GM10266 (cell line): ENCODE data around the gene CORO1C.
"Not testable (repeated sequence)": the region's sequence is repeated elsewhere in the genome, so short reads cannot be mapped to it uniquely, and the experiment has no call there.

ENCODE experiments used
- DNase-seq: peaks from one replicate; pipeline ENCODE4 v3.0.0; 2012; ENCODE audit errors: extremely low spot score
- TF ChIP-seq, protein P1 (sequence below): IDR thresholded peaks from 2 replicates; pipeline ENCODE4 v1.5.1; 2012; ENCODE audit warnings: mild to moderate bottlenecking, low read depth; ENCODE audit not compliant: control insufficient read depth, insufficient read depth; ENCODE audit errors: missing control alignments

Gene CORO1C

GRCh38 chr12:108633534-108634248 is 97.6 kb downstream of the CORO1C start, which contains the start of gene SELPLG:
Gene SELPLG (minus strand): TSS chr12:108633894. CDS start chr12:108624307, 9,587 bp downstream.
- TF ChIP-seq, protein P1, sequence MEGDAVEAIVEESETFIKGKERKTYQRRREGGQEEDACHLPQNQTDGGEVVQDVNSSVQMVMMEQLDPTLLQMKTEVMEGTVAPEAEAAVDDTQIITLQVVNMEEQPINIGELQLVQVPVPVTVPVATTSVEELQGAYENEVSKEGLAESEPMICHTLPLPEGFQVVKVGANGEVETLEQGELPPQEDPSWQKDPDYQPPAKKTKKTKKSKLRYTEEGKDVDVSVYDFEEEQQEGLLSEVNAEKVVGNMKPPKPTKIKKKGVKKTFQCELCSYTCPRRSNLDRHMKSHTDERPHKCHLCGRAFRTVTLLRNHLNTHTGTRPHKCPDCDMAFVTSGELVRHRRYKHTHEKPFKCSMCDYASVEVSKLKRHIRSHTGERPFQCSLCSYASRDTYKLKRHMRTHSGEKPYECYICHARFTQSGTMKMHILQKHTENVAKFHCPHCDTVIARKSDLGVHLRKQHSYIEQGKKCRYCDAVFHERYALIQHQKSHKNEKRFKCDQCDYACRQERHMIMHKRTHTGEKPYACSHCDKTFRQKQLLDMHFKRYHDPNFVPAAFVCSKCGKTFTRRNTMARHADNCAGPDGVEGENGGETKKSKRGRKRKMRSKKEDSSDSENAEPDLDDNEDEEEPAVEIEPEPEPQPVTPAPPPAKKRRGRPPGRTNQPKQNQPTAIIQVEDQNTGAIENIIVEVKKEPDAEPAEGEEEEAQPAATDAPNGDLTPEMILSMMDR, result peak; percentile 34
- DNase-seq, result peak; percentile 74

- TF ChIP-seq, protein P1, result no peak
- no peak for DNase-seq
Observed at GRCh38 chr12:108633081-108633533, 98.2 kb downstream of the CORO1C start.

GRCh38 chr12:108631261-108631660 is 100.1 kb downstream of the CORO1C start:
- DNase-seq, result not testable (repeated sequence)

DNA sequence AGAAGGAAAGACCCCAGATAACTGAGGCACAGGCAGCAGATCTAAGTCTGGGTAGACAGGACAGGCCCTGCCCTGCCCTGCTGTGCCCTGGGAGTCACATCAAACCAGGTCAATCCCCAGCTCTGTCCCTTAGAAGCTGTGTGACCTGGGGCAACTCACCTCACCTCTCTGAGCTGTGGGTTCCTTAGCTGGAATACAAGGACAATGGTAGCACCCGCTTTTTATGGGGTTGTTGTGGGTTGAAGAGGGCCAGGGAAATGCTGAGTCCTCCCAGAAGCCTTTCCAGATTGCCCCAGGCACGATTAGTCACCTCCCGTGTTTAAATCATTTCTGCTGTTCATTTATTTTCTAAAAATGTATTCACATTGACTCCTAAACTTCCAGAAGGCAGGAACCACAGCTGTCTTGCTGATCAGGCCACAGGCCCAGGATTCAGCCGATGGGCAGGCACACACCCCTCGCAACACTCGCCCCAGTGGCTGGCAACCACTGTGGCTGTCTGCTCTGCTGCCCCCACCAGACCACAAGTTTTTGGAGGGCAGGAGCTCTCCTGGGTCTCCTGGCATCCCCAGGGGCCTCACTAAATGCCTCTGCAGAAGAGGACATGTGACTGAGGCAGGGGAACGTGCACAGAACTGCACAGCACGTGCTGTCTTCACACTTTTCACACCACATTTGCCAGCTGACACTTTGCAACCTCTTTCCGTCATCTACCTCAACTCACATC is 100.7 kb downstream of the CORO1C start:
- DNase-seq, result no peak
- TF ChIP-seq, protein P1, result no peak

- no peak for DNase-seq
- TF ChIP-seq, protein P1, result no peak
Observed at GRCh38 chr12:108629824-108630476, 101.4 kb downstream of the CORO1C start.

GRCh38 chr12:108629151-108629550 is 102.2 kb downstream of the CORO1C start:
- DNase-seq, result no peak

DNA sequence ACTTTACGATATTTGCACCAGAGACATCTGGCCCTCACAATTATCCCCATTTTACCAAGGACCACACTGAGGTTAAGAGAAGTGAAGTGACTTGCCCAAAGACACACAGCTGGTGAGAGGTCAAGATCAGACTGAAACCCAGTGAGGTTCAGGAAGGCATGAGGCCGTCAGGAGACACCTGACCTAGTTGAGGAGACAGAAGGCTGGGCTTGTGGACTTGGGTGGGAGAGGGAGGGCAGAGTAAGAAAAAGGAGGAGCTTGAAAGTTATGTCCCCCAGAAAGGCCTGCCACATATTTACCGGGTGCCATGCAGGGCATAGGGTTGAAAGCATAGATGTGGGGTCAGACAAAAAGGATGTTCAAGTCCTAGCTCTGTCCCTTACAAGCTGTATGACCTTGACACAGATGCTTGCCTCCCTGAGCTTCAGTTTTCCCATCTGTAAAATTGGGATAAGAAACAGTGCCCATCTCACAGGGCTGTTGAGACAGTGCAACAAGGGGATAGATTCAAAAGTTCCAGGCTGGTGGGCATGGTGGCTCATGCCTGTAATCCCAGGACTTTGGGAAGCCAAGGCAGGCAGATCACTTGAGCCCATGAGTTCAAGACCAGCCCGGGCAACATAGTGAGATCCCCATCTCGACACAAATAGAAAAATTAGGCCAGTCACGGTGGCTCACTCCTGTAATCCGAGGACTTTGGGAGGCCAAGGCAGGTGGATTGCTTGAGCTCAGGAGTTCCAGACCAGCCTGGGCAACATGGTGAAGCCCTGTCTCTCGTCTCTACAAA is 104.0 kb downstream of the CORO1C start:
- TF ChIP-seq, protein P1, result no peak
- no peak for DNase-seq

More at GRCh38 chr12:108629151-108629550, 102.2 kb downstream of the CORO1C start:
- TF ChIP-seq, protein P1, result no peak
